Stimulated activated CD4-positive, alpha-beta T cell treated with anti-CD3 and anti-CD28 coated beads, TNF-alpha, amount 100 ng/mL, for 4 hours (primary cell): ENCODE results near the gene YPEL2.
"Not testable (repeated sequence)": the region's sequence is repeated elsewhere in the genome, so short reads cannot be mapped to it uniquely, and the experiment has no call there.

Experiments used
- DNase-seq, 3 experiments: peaks; one replicate each; pipeline ENCODE4 v3.0.0-alpha.2; 2020; ENCODE audit warnings: low read depth in 3 of 3

YPEL2 gene

GRCh38 chr17:59377410-59377809, 46.0 kb downstream of the YPEL2 start:
- DNase-seq = no peak

GRCh38 chr17:59378675-59379074, 47.2 kb downstream of the YPEL2 start:
- DNase-seq = no peak

- no peak for DNase-seq
These were observed 49.0 kb downstream of the YPEL2 start for GRCh38 chr17:59380474-59380873.

- DNase-seq = no peak
These were observed 50.5 kb downstream of the YPEL2 start for GRCh38 chr17:59381716-59382570.

- DNase-seq = no peak
These were observed 52.4 kb downstream of the YPEL2 start for GRCh38 chr17:59383893-59384292.

GRCh38 chr17:59387351-59388068, 56.1 kb downstream of the YPEL2 start:
- DNase-seq = no peak

GRCh38 chr17:59388069-59388556, 56.7 kb downstream of the YPEL2 start:
- DNase-seq = no peak

GRCh38 chr17:59389066-59389465, 57.6 kb downstream of the YPEL2 start:
- DNase-seq = no peak

- DNase-seq = no peak
These were observed 59.6 kb downstream of the YPEL2 start for GRCh38 chr17:59391021-59391420.

- DNase-seq = no peak
These were observed 61.7 kb downstream of the YPEL2 start for GRCh38 chr17:59392973-59393679.

GRCh38 chr17:59393742-59394410, 62.4 kb downstream of the YPEL2 start:
- not testable (repeated sequence) for DNase-seq

- no peak for DNase-seq
These were observed 64.8 kb downstream of the YPEL2 start for GRCh38 chr17:59396134-59396826.

- no peak for DNase-seq
These were observed 66.0 kb downstream of the YPEL2 start for GRCh38 chr17:59397316-59398073.

- DNase-seq = no peak
These were observed 68.5 kb downstream of the YPEL2 start for GRCh38 chr17:59399914-59400313.

- DNase-seq = no peak
These were observed 69.4 kb downstream of the YPEL2 start for GRCh38 chr17:59400858-59401257.

GRCh38 chr17:59401274-59401673, 69.8 kb downstream of the YPEL2 start:
- no peak for DNase-seq

- no peak for DNase-seq
These were observed 70.3 kb downstream of the YPEL2 start for GRCh38 chr17:59401725-59402124.

- DNase-seq = no peak
These were observed 71.3 kb downstream of the YPEL2 start for GRCh38 chr17:59402760-59403159.

GRCh38 chr17:59404471-59404870, 73.0 kb downstream of the YPEL2 start:
- no peak for DNase-seq

- DNase-seq = no peak
These were observed 74.7 kb downstream of the YPEL2 start for GRCh38 chr17:59405944-59406705.
